AG04450 (cell line): Measurements from ENCODE around the gene C4BPA. TPM values are rescaled to one million over a fixed set of nuclear protein-coding genes. Genes with fewer than 3 reads are reported as not detected.

Source experiments
- CTCF ChIA-PET: fragments of 300-600, 350-600 bp; formaldehyde crosslinking; extraction: SDS; loops from one replicate; lab custom pipeline; 2022; ENCODE audit warnings: antibody characterized with exemption, inconsistent platforms; lab: Charles Lee
- POLR2A ChIA-PET: fragments of 350-600 bp; formaldehyde crosslinking; extraction: SDS; loops from one replicate; lab custom pipeline; 2021; ENCODE audit warnings: antibody characterized with exemption, inconsistent platforms; lab: Yijun Ruan, JAX
- DNase-seq: peaks from one replicate; pipeline ENCODE4 v3.0.0-alpha.2; 2011; ENCODE audit warnings: low read depth, low spot score
- H3K27ac ChIP-seq: one replicate; pipeline ENCODE4 v1.5.1; 2012; ENCODE audit warnings: low read depth, low read length, control low read depth
- H3K27me3 ChIP-seq: one replicate; pipeline ENCODE4 v1.6.0; 2012; ENCODE audit warnings: low read length; ENCODE audit not compliant: control insufficient read depth, insufficient read depth
- H3K4me3 ChIP-seq: 2 replicates; pipeline ENCODE4 v1.5.1; 2011; ENCODE audit warnings: mild to moderate bottlenecking, low read depth, low read length, control low read depth
- H3K9me3 ChIP-seq: 2 replicates; pipeline ENCODE4 v1.5.1; 2012; ENCODE audit warnings: low read length; ENCODE audit not compliant: control insufficient read depth, insufficient read depth
- CTCF ChIP-seq: IDR thresholded peaks from 2 replicates; pipeline ENCODE4 v1.5.1; 2011; ENCODE audit warnings: low read depth, low read length, control low read depth, inconsistent platforms
- polyA plus RNA-seq: library from polyadenylated mRNA; depleted of rRNA; stranded (reverse); fragments of >200 nt; gene quantifications from 2 replicates; pipeline ENCODE4 v1.2.3, GENCODE V29; 2011

Gene C4BPA
- polyA plus RNA-seq, 1 experiment, result not detected

DNA sequence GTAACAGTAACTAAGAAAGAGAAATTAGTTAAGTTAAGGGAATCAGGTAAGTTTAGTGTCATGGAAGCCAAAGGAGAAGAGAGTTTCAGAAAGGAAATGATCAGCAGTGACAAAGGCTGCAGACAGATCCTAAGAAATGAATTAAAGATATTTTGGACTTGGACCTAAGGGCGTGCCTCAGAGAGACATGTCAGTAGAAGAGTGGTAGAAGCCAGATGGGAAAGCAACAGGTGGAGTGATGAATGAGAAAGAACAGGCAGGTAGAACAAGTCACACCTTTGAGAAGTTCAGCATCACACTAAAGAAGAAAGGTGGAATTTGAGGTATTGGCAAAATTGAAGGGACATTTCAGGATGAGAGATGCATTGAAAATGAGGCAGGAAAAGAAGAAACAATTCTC is 1.4 kb upstream of the C4BPA start:
- Histone ChIP-seq H3K27ac (no peak overlapping the region), H3K9me3 (no peaks in the 10 kb centered on the region), H3K4me3 (no peak overlapping the region), H3K27me3 (peaks cover 13% of the 10 kb centered on the region)
- no peak for TF ChIP-seq CTCF
- no peak for DNase-seq
- POLR2A ChIA-PET, result no interaction called here
- CTCF ChIA-PET, result interaction anchor here (1.1 kb wide), 1 partner anchor 18 kb away, joined by 3 read pairs; no protein-coding TSS in a partner anchor

GRCh38 chr1:207109004-207109403 is 5.0 kb downstream of the C4BPA start:
- Histone ChIP-seq H3K27me3 (peaks cover 3% of the 10 kb centered on the region), H3K27ac (no peak overlapping the region), H3K4me3 (no peak overlapping the region), H3K9me3 (no peaks in the 10 kb centered on the region)
- ChIA-PET CTCF (no interaction called here), POLR2A (no interaction called here)
- TF ChIP-seq CTCF, result no peak
- no peak for DNase-seq

GRCh38 chr1:207112616-207113296 is 8.7 kb downstream of the C4BPA start:
- no peak for TF ChIP-seq CTCF
- H3K27ac ChIP-seq, result no peak overlapping the region
- no peaks in the 10 kb centered on the region for H3K9me3 ChIP-seq
- DNase-seq, result no peak
- H3K27me3 ChIP-seq, result no peaks in the 10 kb centered on the region
- ChIA-PET CTCF (no interaction called here), POLR2A (no interaction called here)
- no peak overlapping the region for H3K4me3 ChIP-seq

GRCh38 chr1:207115269-207115668 is 11.2 kb downstream of the C4BPA start:
- DNase-seq, result no peak
- H3K27ac ChIP-seq, result no peak overlapping the region
- ChIA-PET CTCF (interaction anchor here (0.6 kb wide), 1 partner anchor 709 kb away, joined by 3 read pairs; no protein-coding TSS in a partner anchor), POLR2A (no interaction called here)
- no peaks in the 10 kb centered on the region for H3K27me3 ChIP-seq
- no peak overlapping the region for H3K4me3 ChIP-seq
- H3K9me3 ChIP-seq, result no peaks in the 10 kb centered on the region
- no peak for TF ChIP-seq CTCF

DNA sequence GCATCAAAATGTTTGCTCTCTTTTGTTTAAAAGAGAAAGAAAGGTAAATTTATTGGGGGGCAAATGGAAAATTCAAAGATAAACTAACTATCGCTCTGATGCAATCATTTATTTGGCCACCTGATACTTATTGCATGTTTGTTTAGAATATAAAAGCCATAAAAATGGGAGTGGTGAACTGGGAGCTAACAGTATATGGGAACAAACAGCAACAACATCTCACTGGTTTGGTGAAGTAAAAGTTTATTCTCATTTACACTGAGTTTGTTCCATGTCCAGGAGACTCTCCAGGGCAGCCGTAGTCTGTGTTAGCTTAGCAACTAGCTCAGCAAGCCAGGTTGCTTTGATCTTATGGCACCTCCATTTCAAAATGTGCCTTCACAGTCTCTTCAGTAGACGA is 20.4 kb downstream of the C4BPA start:
- ChIA-PET POLR2A (no interaction called here), CTCF (no interaction called here)
- no peak for TF ChIP-seq CTCF
- Histone ChIP-seq H3K27me3 (no peaks in the 10 kb centered on the region), H3K4me3 (no peak overlapping the region), H3K27ac (no peak overlapping the region), H3K9me3 (no peaks in the 10 kb centered on the region)
- DNase-seq, result no peak
